SK-MEL-5 (cell line): ENCODE data around the gene F11R. TPM values are rescaled to one million over a fixed set of nuclear protein-coding genes. Genes with fewer than 3 reads are reported as not detected.
"Not testable (repeated sequence)": the region's sequence is repeated elsewhere in the genome, so short reads cannot be mapped to it uniquely, and the experiment has no call there.

ENCODE experiments used
- DNase-seq: peaks from one replicate; pipeline ENCODE4 v3.0.0-alpha.2; 2016; ENCODE audit warnings: low read depth, low spot score
- in situ Hi-C: cut with HindIII; loops from 2 replicates; pipeline ENCODE4 v1.10.0; 2016; ENCODE audit warnings: low sequenced_read_pairs, high pct_unique_total_duplicates, low pct_unique_long_range_greater_than_20kb
- small RNA-seq, 2 experiments: library from RNA; depleted of rRNA; stranded (forward); fragments of <200 nt; gene quantifications; one replicate each; pipeline ENCODE3, GENCODE V24; 2014
- total RNA-seq: library from RNA; depleted of rRNA; stranded (reverse); fragments of >200 nt; shearing (Covaris generic); gene quantifications from 2 replicates; pipeline ENCODE4 v1.2.3, GENCODE V29; 2014; rRNA removed

The F11R gene
- total RNA-seq, 1 experiment from 2014 or later: 6.4 TPM

- in situ Hi-C loops: no loop called here
Observed at GRCh38 chr1:160951443-160952128, 69.4 kb downstream of the F11R start.

GRCh38 chr1:160950657-160951056 is 70.3 kb downstream of the F11R start:
- DNase-seq: no peak
- in situ Hi-C loops: no loop called here

More at GRCh38 chr1:160951443-160952128, 69.4 kb downstream of the F11R start:
- DNase-seq: peak; percentile 86

GRCh38 chr1:160949881-160950280 is 71.1 kb downstream of the F11R start:
- in situ Hi-C loops: no loop called here

GRCh38 chr1:160949216-160949880 is 71.6 kb downstream of the F11R start:
- DNase-seq: peak; percentile 61
- in situ Hi-C loops: not testable (repeated sequence)

More at GRCh38 chr1:160949881-160950280, 71.1 kb downstream of the F11R start:
- no peak for DNase-seq

- in situ Hi-C loops: not testable (repeated sequence)
Observed at GRCh38 chr1:160947174-160947759, 73.7 kb downstream of the F11R start.

GRCh38 chr1:160945881-160946280 is 75.1 kb downstream of the F11R start:
- DNase-seq, in situ Hi-C loops: not testable (repeated sequence)

More at GRCh38 chr1:160947174-160947759, 73.7 kb downstream of the F11R start:
- DNase-seq: not testable (repeated sequence)

Small RNA genes lying within 50 kb of the gene (small RNA-seq; reads per million reads assigned to genes)
- gene AL591806.2: 0 reads per million in 2 experiments

Other genes starting within 250 kb of the F11R start
- not detected in 2 replicates for gene LY9, start 225.0 kb downstream of the F11R start, total RNA-seq
- 0.05 TPM in 2 replicates for gene CD244, start 158.3 kb downstream of the F11R start, total RNA-seq
- not detected in 2 replicates for gene ITLN1, start 136.0 kb downstream of the F11R start, total RNA-seq
- gene ITLN2, start 66.3 kb downstream of the F11R start, total RNA-seq: 0.69 and 0.90 TPM in 2 replicates
- 0.98 and 1.8 TPM in 2 replicates for gene TSTD1, start 17.8 kb upstream of the F11R start, total RNA-seq
- gene USF1, start 24.8 kb upstream of the F11R start, total RNA-seq: 48.9 and 50.4 TPM in 2 replicates
- gene ARHGAP30, start 48.7 kb upstream of the F11R start, total RNA-seq: not detected in 2 replicates
- gene NECTIN4, start 68.4 kb upstream of the F11R start, total RNA-seq: 0.11 and 0.21 TPM in 2 replicates
- gene KLHDC9, start 77.2 kb upstream of the F11R start, total RNA-seq: not detected in 2 replicates
- 84.1 and 92.3 TPM in 2 replicates for gene PFDN2, start 96.9 kb upstream of the F11R start, total RNA-seq
- 23.5 and 27.2 TPM in 2 replicates for gene NIT1, start 97.0 kb upstream of the F11R start, total RNA-seq
- gene DEDD, start 111.5 kb upstream of the F11R start, total RNA-seq: 18.8 and 22.8 TPM in 2 replicates
- 87.4 and 89.2 TPM in 2 replicates for gene UFC1, start 132.8 kb upstream of the F11R start, total RNA-seq
- 4.0 and 4.7 TPM in 2 replicates for gene USP21, start 138.3 kb upstream of the F11R start, total RNA-seq
- gene PPOX, start 145.3 kb upstream of the F11R start, total RNA-seq: 11.1 and 13.8 TPM in 2 replicates
- gene B4GALT3, start 156.4 kb upstream of the F11R start, total RNA-seq: 53.9 and 55.9 TPM in 2 replicates
- gene ADAMTS4, start 177.9 kb upstream of the F11R start, total RNA-seq: 0.03 TPM in 1 of 2 replicates, not detected in the other
- 134 and 147 TPM in 2 replicates for gene NDUFS2, start 181.2 kb upstream of the F11R start, total RNA-seq
- gene FCER1G, start 194.1 kb upstream of the F11R start, total RNA-seq: 2.6 TPM in 1 of 2 replicates, not detected in the other
- not detected in 2 replicates for gene APOA2, start 202.5 kb upstream of the F11R start, total RNA-seq
- 11.3 and 11.7 TPM in 2 replicates for gene TOMM40L, start 204.9 kb upstream of the F11R start, total RNA-seq
- not detected in 2 replicates for gene NR1I3, start 217.1 kb upstream of the F11R start, total RNA-seq
- not detected in 2 replicates for gene PCP4L1, start 237.6 kb upstream of the F11R start, total RNA-seq